Measurements from ENCODE around the gene MAP2K2.
A peak's percentile ranks its signal among the peaks of the same experiment; 100 is the strongest.

The MAP2K2 gene

GRCh38 chr19:4120559-4121272 is 3.2 kb downstream of the MAP2K2 start (continued):
- TF ChIP-seq ZNF148 (tag by site-specific recombination; IDR thresholded peaks at IDR 0.05; ENCODE audit: borderline replicate concordance) (no peak), ZBTB20 (tag by site-specific recombination; IDR thresholded peaks at IDR 0.05) (no peak), ZNF202 (tag by site-specific recombination; IDR thresholded peaks at IDR 0.05; ENCODE audit: borderline replicate concordance) (no peak), KLF1 (tag by site-specific recombination; IDR thresholded peaks at IDR 0.05) (peak; percentile 26; the same call in 1 of the 2 replicates), ZNF302 (tag by site-specific recombination; IDR thresholded peaks at IDR 0.05; ENCODE audit: low read depth) (no peak), ZBTB7A (tag by site-specific recombination; IDR thresholded peaks at IDR 0.05; ENCODE audit: low read depth) (0 out of 2 replicates have a peak, but pooled peaks have one; percentile 17), PRDM10 (tag by site-specific recombination; IDR thresholded peaks at IDR 0.05) (0 out of 2 replicates have a peak, but pooled peaks have one; percentile 16), ZBTB26 (tag by site-specific recombination; optimal IDR thresholded peaks at IDR 0.05) (no peak), ZNF600 (tag by site-specific recombination; IDR thresholded peaks at IDR 0.05) (peak; percentile 53; the same call in 1 of the 2 replicates), ZNF639 (tag by site-specific recombination; IDR thresholded peaks at IDR 0.05) (no peak)

GRCh38 chr19:4119763-4120162 is 4.2 kb downstream of the MAP2K2 start:
- no peak overlapping the region for H3K27ac ChIP-seq (ENCODE audit: extremely low read depth, low read depth, low read length)
- H3K4me3 ChIP-seq (ENCODE audit: low read depth, low read length) = no peak overlapping the region
- H3K36me3 ChIP-seq (ENCODE audit: control insufficient read depth in 2 of 2, insufficient read depth in 1 of 2, low read length in 2 of 2) = peaks cover 12 to 55% of the 10 kb centered on the region in 2 experiments; a peak in 2 of 3 replicates
- CTCF ChIA-PET = interaction anchor here (0.6 to 2.9 kb wide), 2 partner anchors 20 to 266 kb away, joined by 4 to 21 read pairs; no protein-coding TSS in a partner anchor
- H3K9me3 ChIP-seq (ENCODE audit: control insufficient read depth, insufficient read depth, low read depth, low read length) = no peaks in the 10 kb centered on the region
- H3K4me1 ChIP-seq (ENCODE audit: control insufficient read depth, insufficient read depth, low read length) = peaks cover 6% of the 10 kb centered on the region; the same call in 1 of the 2 replicates
- POLR2A ChIA-PET = interaction anchor here (0.5 kb wide), 1 partner anchor 184 kb away, joined by 3 read pairs; no protein-coding TSS in a partner anchor
- TF ChIP-seq ZNF157 (tag by site-specific recombination; IDR thresholded peaks at IDR 0.05) = no peak
- TF ChIP-seq ZNF121 (tag by site-specific recombination; IDR thresholded peaks at IDR 0.05) = no peak
- TF ChIP-seq ZFP41 (tag by site-specific recombination; IDR thresholded peaks at IDR 0.05; ENCODE audit: borderline replicate concordance) = no peak
- no peak for TF ChIP-seq ZNF302 (tag by site-specific recombination; IDR thresholded peaks at IDR 0.05; ENCODE audit: low read depth)
- no peak for TF ChIP-seq ZNF311 (tag by site-specific recombination; IDR thresholded peaks at IDR 0.05; ENCODE audit: borderline replicate concordance)
- TF ChIP-seq ZNF776 (tag by site-specific recombination; IDR thresholded peaks at IDR 0.05; ENCODE audit: borderline replicate concordance) = no peak

All from HEK293 (cell line).